Testis (tissue), 2 donors: ENCODE results near the gene CPE.

Source experiments
- POLR2A ChIP-seq: fragments of 450-650 bp; IDR thresholded peaks from one replicate; pipeline ENCODE4 v1.6.1; 2017; ENCODE audit warnings: antibody characterized with exemption, mild to moderate bottlenecking, moderate library complexity
- TF ChIP-seq, protein P1 (sequence below), 3 experiments: fragments of 450-650 bp in 2 of 3; fragments of 200-600 bp in 1 of 3; sonication (generic) in 1 of 3; IDR thresholded peaks; one replicate each; pipeline ENCODE4 v1.5.1; 2016 to 2019; ENCODE audit warnings: antibody characterized with exemption in 3 of 3, mild to moderate bottlenecking in 2 of 3, moderate library complexity in 1 of 3

DNA sequence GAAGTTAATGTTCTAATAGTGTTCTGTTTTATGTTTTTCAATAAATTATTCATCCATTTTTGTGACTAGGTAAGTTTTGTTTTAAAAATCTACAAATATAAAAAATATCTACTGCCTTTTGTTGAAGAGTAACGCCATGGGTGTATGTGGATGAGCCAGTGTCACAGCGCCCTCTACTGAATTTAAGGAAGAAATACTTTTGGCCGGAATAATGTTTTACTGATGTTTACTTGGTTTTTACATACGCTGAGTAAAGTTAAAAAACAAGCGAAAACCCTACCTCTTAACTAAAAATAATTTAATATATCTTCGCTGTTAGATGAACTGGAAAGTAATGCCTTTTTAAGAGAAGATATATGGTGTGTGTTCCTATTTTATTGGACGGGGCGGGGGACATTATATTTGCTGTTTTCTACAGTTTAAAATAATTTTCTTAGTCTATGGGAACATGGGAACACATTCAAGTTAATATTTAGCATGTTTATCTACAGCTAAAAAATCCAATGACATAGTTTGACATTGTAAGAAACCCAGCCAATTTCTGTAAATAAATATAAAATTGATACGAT lies 86.1 kb downstream of the CPE start:
- TF ChIP-seq, protein P1, sequence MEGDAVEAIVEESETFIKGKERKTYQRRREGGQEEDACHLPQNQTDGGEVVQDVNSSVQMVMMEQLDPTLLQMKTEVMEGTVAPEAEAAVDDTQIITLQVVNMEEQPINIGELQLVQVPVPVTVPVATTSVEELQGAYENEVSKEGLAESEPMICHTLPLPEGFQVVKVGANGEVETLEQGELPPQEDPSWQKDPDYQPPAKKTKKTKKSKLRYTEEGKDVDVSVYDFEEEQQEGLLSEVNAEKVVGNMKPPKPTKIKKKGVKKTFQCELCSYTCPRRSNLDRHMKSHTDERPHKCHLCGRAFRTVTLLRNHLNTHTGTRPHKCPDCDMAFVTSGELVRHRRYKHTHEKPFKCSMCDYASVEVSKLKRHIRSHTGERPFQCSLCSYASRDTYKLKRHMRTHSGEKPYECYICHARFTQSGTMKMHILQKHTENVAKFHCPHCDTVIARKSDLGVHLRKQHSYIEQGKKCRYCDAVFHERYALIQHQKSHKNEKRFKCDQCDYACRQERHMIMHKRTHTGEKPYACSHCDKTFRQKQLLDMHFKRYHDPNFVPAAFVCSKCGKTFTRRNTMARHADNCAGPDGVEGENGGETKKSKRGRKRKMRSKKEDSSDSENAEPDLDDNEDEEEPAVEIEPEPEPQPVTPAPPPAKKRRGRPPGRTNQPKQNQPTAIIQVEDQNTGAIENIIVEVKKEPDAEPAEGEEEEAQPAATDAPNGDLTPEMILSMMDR (IDR thresholded peaks at IDR 0.05): peak; percentile 81 to 90 (median 81)
- TF ChIP-seq POLR2A: no peak
